ENCODE results near the gene IMMP2L. TPM values are rescaled to one million over a fixed set of nuclear protein-coding genes. Genes with fewer than 3 reads are reported as not detected.

The IMMP2L gene
- total and polyA plus RNA-seq, 2 of the 4 experiments (the other 2 are of a cell fraction): 5.8 to 9.3 TPM

- Histone ChIP-seq H3K36me3 (ENCODE audit: control insufficient read depth, insufficient read depth, low read length) (no peaks in the 10 kb centered on the region), H2AFZ (replicated peaks; ENCODE audit: low read length, poor library complexity) (no peak overlapping the region), H4K5ac (ENCODE audit: low read depth, low read length) (no peak overlapping the region), H2BK5ac (ENCODE audit: low read depth, low read length, poor library complexity, severe bottlenecking) (no peak overlapping the region), H3K27me3 (ENCODE audit: control insufficient read depth, insufficient read depth, low read length) (no peaks in the 10 kb centered on the region), H3K4me1 (ENCODE audit: control insufficient read depth, insufficient read depth, low read length) (no peaks in the 10 kb centered on the region), H4K8ac (ENCODE audit: low read depth in 2 of 2, low read length in 2 of 2) (no peak overlapping the region), H3K9me3 (ENCODE audit: control insufficient read depth, insufficient read depth, low read length) (no peaks in the 10 kb centered on the region), H2BK120ac (ENCODE audit: low read depth, low read length) (no peak overlapping the region), H3K4me2 (ENCODE audit: low read depth, low read length) (no peak overlapping the region), H4K20me1 (ENCODE audit: insufficient read depth, low read length) (no peaks in the 10 kb centered on the region), H2AK5ac (ENCODE audit: low read depth, low read length) (no peak overlapping the region), H2BK15ac (ENCODE audit: low read depth, low read length) (no peak overlapping the region), H3K23ac (ENCODE audit: low read depth, low read length) (no peak overlapping the region), H2AK9ac (replicated peaks; ENCODE audit: low read depth, low read length, poor library complexity) (no peak overlapping the region), H3K9me1 (ENCODE audit: insufficient read depth, low read length) (no peaks in the 10 kb centered on the region), H3K18ac (ENCODE audit: low read depth, low read length) (no peak overlapping the region), H3K9ac (ENCODE audit: low read depth, low read length) (no peak overlapping the region), H2BK20ac (ENCODE audit: low read depth, low read length) (no peak overlapping the region), H3K56ac (ENCODE audit: extremely low read depth, insufficient read depth, low read length) (no peak overlapping the region), H4K91ac (ENCODE audit: insufficient read depth, low read depth, low read length) (no peak overlapping the region), H3K27ac (ENCODE audit: insufficient read depth, low read length) (no peak overlapping the region), H3K14ac (replicated peaks; ENCODE audit: low read depth, low read length) (no peak overlapping the region), H3K79me1 (ENCODE audit: low read depth in 1 of 2, low read length in 2 of 2) (no peaks in the 10 kb centered on the region), H3K4me3 (ENCODE audit: insufficient read depth, low read depth, low read length) (no peak overlapping the region), H3K4ac (ENCODE audit: low read depth, low read length) (no peak overlapping the region)
- 100% methylated on average over 1 of the region's 2 CpGs; no CpG with 5 or more reads in 1 of the 2 experiments for WGBS, 2 experiments (ENCODE audit: extremely low coverage in 2 of 2, insufficient read length in 1 of 2)
- ChIA-PET CTCF (interaction anchor here (0.6 kb wide), 1 partner anchor 28 kb away, joined by 3 read pairs; no protein-coding TSS in a partner anchor), POLR2A (ENCODE audit: unreplicated experiment) (no interaction called here)
- ATAC-seq (ENCODE audit: low read depth) (no peak), DNase-seq (no peak)
- in situ Hi-C loops (cut with MboI; ENCODE audit: low sequenced_read_pairs) (no loop called here), intact Hi-C loops (cut with micrococcal nuclease) (no loop called here), dilution Hi-C loops (cut with HindIII; ENCODE audit: low sequenced_read_pairs, unreplicated experiment) (no loop called here)
- TF ChIP-seq CHD1 (IDR thresholded peaks at IDR 0.05; ENCODE audit: low read depth, low read length) (no peak), RCOR1 (IDR thresholded peaks at IDR 0.05; ENCODE audit: insufficient replicate concordance, low read length) (no peak)
- BruUV-seq (replicated peaks): no TSS peak
These were observed 493.7 kb downstream of the IMMP2L start for GRCh38 chr7:111068618-111069017.
